CD4-positive, alpha-beta T cell (primary cell): Measurements from ENCODE around the gene VPS52. TPM values are rescaled to one million over a fixed set of nuclear protein-coding genes. Genes with fewer than 3 reads are reported as not detected.
A peak's percentile ranks its signal among the peaks of the same experiment; 100 is the strongest.
"Not testable (repeated sequence)": the region's sequence is repeated elsewhere in the genome, so short reads cannot be mapped to it uniquely, and the experiment has no call there.

Experiments used
- ATAC-seq: fragments of 200-7000 bp; cut with Tn5 transposase; one replicate; pipeline ENCODE4 v1.10.0; 2022; ENCODE audit warnings: mild to moderate bottlenecking; ENCODE audit not compliant: poor library complexity
- CTCF ChIA-PET: fragments of 350-600 bp; sonication (Branson Sonifier 250); formaldehyde crosslinking; loops from one replicate; lab custom pipeline; 2021; ENCODE audit warnings: antibody characterized with exemption, inconsistent platforms; lab: Charles Lee
- POLR2A ChIA-PET: fragments of 350-600 bp; sonication (Branson Sonifier 250); formaldehyde crosslinking; loops from one replicate; lab custom pipeline; 2021; ENCODE audit warnings: antibody characterized with exemption, inconsistent platforms; lab: Charles Lee
- DNase-seq, 14 experiments: peaks; one replicate each; pipeline ENCODE4 v3.0.0-alpha.2; 2013 to 2020; ENCODE audit warnings: mixed read lengths in 2 of 14
- H3K27ac ChIP-seq, 2 donors: one replicate each; pipeline versions ENCODE4 v1.5.1 to v1.7.0; 2013; ENCODE audit warnings: low read length in 2 of 2, low read depth in 1 of 2, mild to moderate bottlenecking in 1 of 2
- H3K27me3 ChIP-seq, 2 experiments: 1 replicate in 1 of 2; 2 replicates in 1 of 2; pipeline versions ENCODE4 v1.6.1 to v1.7.0; 2013; ENCODE audit warnings: low read length in 2 of 2, control low read depth in 1 of 2, mild to moderate bottlenecking in 1 of 2, moderate library complexity in 1 of 2; ENCODE audit not compliant: insufficient read depth in 2 of 2, control insufficient read depth in 1 of 2
- H3K36me3 ChIP-seq: one replicate; pipeline ENCODE4 v1.6.1; 2013; ENCODE audit warnings: low read length, control low read depth; ENCODE audit not compliant: insufficient read depth
- H3K4me1 ChIP-seq: one replicate; pipeline ENCODE4 v1.6.1; 2013; ENCODE audit warnings: low read length, control low read depth; ENCODE audit not compliant: insufficient read depth
- H3K4me3 ChIP-seq: one replicate; pipeline ENCODE4 v1.5.1; 2013; ENCODE audit warnings: mild to moderate bottlenecking, low read length, moderate library complexity
- H3K9me3 ChIP-seq, 2 experiments: 1 replicate in 1 of 2; 2 replicates in 1 of 2; pipeline versions ENCODE4 v1.6.1 to v1.7.0; 2013; ENCODE audit warnings: low read length in 2 of 2, mild to moderate bottlenecking in 2 of 2, control low read depth in 1 of 2, moderate library complexity in 1 of 2; ENCODE audit not compliant: control insufficient read depth in 1 of 2, insufficient read depth in 1 of 2
- H3K27ac Mint-ChIP-seq: one replicate; pipeline ENCODE4 v1.8.0; 2020; ENCODE audit warnings: mixed read lengths
- H3K27me3 Mint-ChIP-seq: one replicate; pipeline ENCODE4 v1.8.0; 2021; ENCODE audit warnings: mixed read lengths
- H3K36me3 Mint-ChIP-seq: one replicate; pipeline ENCODE4 v1.8.0; 2021; ENCODE audit warnings: low read depth, mixed read lengths
- H3K4me1 Mint-ChIP-seq: one replicate; pipeline ENCODE4 v1.8.0; 2021; ENCODE audit warnings: low read depth, mixed read lengths
- H3K4me3 Mint-ChIP-seq: one replicate; pipeline ENCODE4 v1.8.0; 2020; ENCODE audit warnings: mild to moderate bottlenecking, mixed read lengths
- H3K9me3 Mint-ChIP-seq: one replicate; pipeline ENCODE4 v1.8.0; 2020; ENCODE audit warnings: mixed read lengths
- intact Hi-C, 2 experiments: fragments of 100-400 bp; cut with DNase I in 1 of 2; cut with micrococcal nuclease in 1 of 2; formaldehyde crosslinking; loops; one replicate each; pipeline versions ENCODE4 v1.15.1 to v1.9.0; 2023 to 2025; cut with DNase I, micrococcal nuclease
- total RNA-seq, 174 experiments: library from RNA in 2 of 174; stranded (reverse) in 2 of 174; gene quantifications; one replicate each; pipeline ENCODE4 v1.2.3 and lab custom pipeline; 2021 to 2026
- TF ChIP-seq, protein P1 (sequence below): fragments of 200-600 bp; IDR thresholded peaks from one replicate; pipeline ENCODE4 v1.8.0; 2022; ENCODE audit warnings: antibody characterized with exemption, mild to moderate bottlenecking

The VPS52 gene
- total RNA-seq, 2 experiments from 2014 or later = 67.9 TPM

DNA sequence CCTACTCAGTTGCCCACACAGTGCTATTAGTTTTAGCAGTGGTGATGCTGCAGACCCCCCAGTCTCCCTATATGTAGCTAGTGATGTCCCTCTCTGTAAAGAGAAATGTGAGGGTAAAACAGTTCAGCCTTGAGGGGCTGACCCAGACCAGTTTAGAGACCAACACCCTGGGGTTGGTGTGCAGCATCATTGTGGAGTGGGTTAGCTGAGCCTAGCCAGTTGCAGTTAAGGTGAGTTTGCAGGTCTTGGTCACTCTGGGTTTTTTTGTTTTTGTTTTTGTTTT, 4.8 kb upstream of the VPS52 start:
- ChIA-PET POLR2A (interaction anchor here (0.9 to 4.4 kb wide), 18 partner anchors 8 to 1148 kb away, joined by 3 to 76 read pairs (median 6); partner anchors contain the start of genes CUTA, ITPR3, PFDN6 and PSMB9), CTCF (interaction anchor here (0.9 to 2.8 kb wide), 9 partner anchors 13 to 178 kb away, joined by 3 to 22 read pairs (median 6); partner anchors contain the start of genes CUTA, PFDN6, RGL2 and WDR46)
- no peak for DNase-seq
- Mint-ChIP-seq H3K9me3 (no peaks in the 10 kb centered on the region), H3K27ac (peak overlapping the region; percentile 97), H3K27me3 (no peaks in the 10 kb centered on the region), H3K4me3 (peak overlapping the region; percentile 83), H3K36me3 (peaks cover 87% of the 10 kb centered on the region), H3K4me1 (peaks cover 72% of the 10 kb centered on the region)
- ATAC-seq = no peak
- H3K9me3 ChIP-seq = no peaks in the 10 kb centered on the region
- H3K36me3 ChIP-seq = peaks cover 72% of the 10 kb centered on the region
- H3K27me3 ChIP-seq = no peaks in the 10 kb centered on the region
- H3K27ac ChIP-seq = peak overlapping the region; percentile 82 to 90
- peak overlapping the region; percentile 96 for H3K4me3 ChIP-seq
- TF ChIP-seq, protein P1, sequence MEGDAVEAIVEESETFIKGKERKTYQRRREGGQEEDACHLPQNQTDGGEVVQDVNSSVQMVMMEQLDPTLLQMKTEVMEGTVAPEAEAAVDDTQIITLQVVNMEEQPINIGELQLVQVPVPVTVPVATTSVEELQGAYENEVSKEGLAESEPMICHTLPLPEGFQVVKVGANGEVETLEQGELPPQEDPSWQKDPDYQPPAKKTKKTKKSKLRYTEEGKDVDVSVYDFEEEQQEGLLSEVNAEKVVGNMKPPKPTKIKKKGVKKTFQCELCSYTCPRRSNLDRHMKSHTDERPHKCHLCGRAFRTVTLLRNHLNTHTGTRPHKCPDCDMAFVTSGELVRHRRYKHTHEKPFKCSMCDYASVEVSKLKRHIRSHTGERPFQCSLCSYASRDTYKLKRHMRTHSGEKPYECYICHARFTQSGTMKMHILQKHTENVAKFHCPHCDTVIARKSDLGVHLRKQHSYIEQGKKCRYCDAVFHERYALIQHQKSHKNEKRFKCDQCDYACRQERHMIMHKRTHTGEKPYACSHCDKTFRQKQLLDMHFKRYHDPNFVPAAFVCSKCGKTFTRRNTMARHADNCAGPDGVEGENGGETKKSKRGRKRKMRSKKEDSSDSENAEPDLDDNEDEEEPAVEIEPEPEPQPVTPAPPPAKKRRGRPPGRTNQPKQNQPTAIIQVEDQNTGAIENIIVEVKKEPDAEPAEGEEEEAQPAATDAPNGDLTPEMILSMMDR = no peak
- peaks cover 84% of the 10 kb centered on the region for H3K4me1 ChIP-seq
- intact Hi-C loops = loop anchor here (2.0 to 10.0 kb wide), 5 partner anchors 22 to 508 kb away; partner anchors contain the start of genes LEMD2 (in 1 of the 2), RGL2 (in 1 of the 2) and TAPBP (in 1 of the 2)

DNA sequence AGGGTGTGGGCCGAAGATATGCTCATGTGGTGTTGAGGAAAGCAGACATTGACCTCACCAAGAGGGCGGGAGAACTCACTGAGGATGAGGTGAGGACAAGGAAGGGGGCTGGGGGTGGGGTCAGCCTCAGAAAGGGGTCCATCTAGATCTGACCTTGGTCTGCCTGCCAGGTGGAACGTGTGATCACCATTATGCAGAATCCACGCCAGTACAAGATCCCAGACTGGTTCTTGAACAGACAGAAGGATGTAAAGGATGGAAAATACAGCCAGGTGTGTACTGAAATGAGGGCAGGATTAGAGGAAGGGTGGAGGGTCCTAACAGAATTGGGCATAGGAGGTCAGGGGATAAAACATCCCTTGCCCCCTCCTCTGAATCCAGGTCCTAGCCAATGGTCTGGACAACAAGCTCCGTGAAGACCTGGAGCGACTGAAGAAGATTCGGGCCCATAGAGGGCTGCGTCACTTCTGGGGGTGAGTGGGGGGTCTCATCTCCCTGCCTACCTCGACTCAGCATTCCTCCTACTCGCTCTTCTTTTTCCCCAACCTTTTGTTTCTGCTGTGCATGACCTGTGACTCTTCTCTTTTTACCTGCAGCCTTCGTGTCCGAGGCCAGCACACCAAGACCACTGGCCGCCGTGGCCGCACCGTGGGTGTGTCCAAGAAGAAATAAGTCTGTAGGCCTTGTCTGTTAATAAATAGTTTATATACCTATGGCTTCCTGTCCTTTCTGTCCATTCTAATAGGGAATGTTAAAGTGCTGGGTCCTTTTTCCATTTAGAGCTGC, 4.3 kb upstream of the VPS52 start:
- Histone ChIP-seq H3K36me3 (peaks cover 69% of the 10 kb centered on the region), H3K4me3 (peak overlapping the region; percentile 96), H3K27ac (peak overlapping the region; percentile 82 to 90), H3K4me1 (peaks cover 88% of the 10 kb centered on the region)
- POLR2A ChIA-PET = interaction anchor here (0.6 to 4.4 kb wide), 15 partner anchors 12 to 1635 kb away, joined by 3 to 76 read pairs (median 6); partner anchors contain the start of genes CUTA, PFDN6, PSMB9 and RGL2
- not testable (repeated sequence) for ATAC-seq, H3K9me3 ChIP-seq, H3K27me3 ChIP-seq, H3K9me3 Mint-ChIP-seq, H3K27me3 Mint-ChIP-seq
- intact Hi-C loops = loop anchor here (2.0 to 10.0 kb wide), 5 partner anchors 23 to 509 kb away; partner anchors contain the start of genes LEMD2 (in 1 of the 2), RGL2 (in 1 of the 2) and TAPBP (in 1 of the 2)
- peak overlapping the region; percentile 83 for H3K4me3 Mint-ChIP-seq
- H3K4me1 Mint-ChIP-seq = peaks cover 77% of the 10 kb centered on the region
- CTCF ChIA-PET = interaction anchor here (1.9 to 2.8 kb wide), 4 partner anchors 13 to 69 kb away, joined by 6 to 22 read pairs (median 15); partner anchors contain the start of genes PFDN6, RGL2 and WDR46
- peak in 1 of 14 experiments; percentile 29 for DNase-seq
- H3K36me3 Mint-ChIP-seq = peaks cover 90% of the 10 kb centered on the region
- H3K27ac Mint-ChIP-seq = peak overlapping the region; percentile 97

DNA sequence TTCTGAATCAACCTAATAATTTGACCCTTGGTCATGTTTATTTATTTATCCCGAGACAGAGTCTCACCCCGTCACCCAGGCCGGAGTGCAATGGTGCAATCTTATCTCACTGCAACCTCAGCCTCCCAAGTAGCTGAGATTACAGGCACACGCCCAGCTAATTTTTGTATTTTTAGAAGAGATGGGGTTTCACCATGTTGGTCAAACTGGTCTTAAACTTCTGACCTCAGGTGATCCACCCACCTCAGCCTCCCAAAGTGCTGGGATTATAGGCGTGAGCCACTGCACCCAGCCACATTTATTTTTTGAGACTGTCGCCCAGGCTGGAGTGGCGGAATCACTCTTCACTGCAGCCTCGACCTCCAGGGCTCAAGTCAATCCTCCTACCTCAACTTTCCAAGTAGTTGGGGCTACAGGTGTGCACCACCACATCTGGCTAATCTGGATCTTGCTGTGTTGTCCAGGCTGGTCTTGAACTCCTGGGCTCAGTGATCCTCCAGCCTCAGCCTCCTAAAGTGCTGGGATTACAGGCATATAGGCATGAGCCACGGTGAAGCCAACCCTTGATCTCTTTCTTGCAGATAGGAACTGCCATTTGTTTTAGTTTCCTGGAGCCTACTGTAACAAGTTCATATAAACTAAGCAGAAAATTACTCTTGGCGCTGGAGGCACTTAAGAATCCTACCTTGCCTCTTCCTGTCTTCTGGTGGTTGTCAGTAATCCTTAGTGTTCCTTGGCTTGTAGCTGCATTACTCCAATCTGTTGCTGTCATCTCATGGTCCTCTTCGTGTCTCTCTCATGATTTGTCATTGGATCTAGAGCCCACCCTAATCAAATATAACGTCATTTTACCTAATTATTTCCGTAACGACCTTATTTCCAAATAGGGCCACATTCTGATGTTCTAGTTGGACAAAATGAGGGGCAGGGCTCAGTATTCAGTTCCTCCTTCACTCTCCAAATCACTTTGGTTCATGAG, 2.5 kb upstream of the VPS52 start:
- Histone ChIP-seq H3K9me3 (no peaks in the 10 kb centered on the region), H3K36me3 (peaks cover 58% of the 10 kb centered on the region), H3K4me3 (no peak overlapping the region), H3K4me1 (peaks cover 84% of the 10 kb centered on the region), H3K27me3 (no peaks in the 10 kb centered on the region), H3K27ac (peak overlapping the region; percentile 5 to 44)
- Mint-ChIP-seq H3K4me3 (peak overlapping the region; percentile 96), H3K27me3 (no peaks in the 10 kb centered on the region), H3K27ac (peak overlapping the region; percentile 97), H3K9me3 (no peaks in the 10 kb centered on the region), H3K36me3 (peaks cover 87% of the 10 kb centered on the region), H3K4me1 (peaks cover 87% of the 10 kb centered on the region)
- DNase-seq = peak in 1 of 14 experiments; percentile 11
- TF ChIP-seq, protein P1 = no peak
- ATAC-seq = no peak
- POLR2A ChIA-PET = interaction anchor here (0.6 to 1.4 kb wide), 2 partner anchors 24 to 70 kb away, joined by 3 read pairs; no protein-coding TSS in a partner anchor
- CTCF ChIA-PET = interaction anchor here (0.9 kb wide), 1 partner anchor 25 kb away, joined by 3 read pairs; no protein-coding TSS in a partner anchor
- intact Hi-C loops = loop anchor here (2.0 to 10.0 kb wide), 6 partner anchors 38 to 1372 kb away; partner anchors contain the start of genes LEMD2 (in 1 of the 2), RXRB (in 1 of the 2), SLC39A7 (in 1 of the 2) and TAPBP (in 1 of the 2)
